Brain microvascular endothelial cell (primary cell): ENCODE measurements around the gene PPFIBP2.

Experiments used
- DNase-seq: peaks from one replicate; pipeline ENCODE4 v3.0.0-alpha.2; 2020
- H3K27ac ChIP-seq: fragments of 250-450 bp; sonication (Bioruptor Pico); 2 replicates; pipeline ENCODE4 v1.5.1; 2020; ENCODE audit warnings: mild to moderate bottlenecking, moderate library complexity
- H3K27me3 ChIP-seq: fragments of 250-450 bp; sonication (Bioruptor Pico); replicated peaks from 2 replicates; pipeline ENCODE4 v1.5.1; 2020; ENCODE audit warnings: mild to moderate bottlenecking
- H3K36me3 ChIP-seq: fragments of 250-450 bp; sonication (Bioruptor Pico); replicated peaks from 2 replicates; pipeline ENCODE4 v1.5.1; 2020; ENCODE audit warnings: mild to moderate bottlenecking
- H3K4me3 ChIP-seq: 2 replicates; pipeline ENCODE4 v1.5.1; 2011; ENCODE audit warnings: low read depth, mild to moderate bottlenecking, control low read depth, low read length, moderate library complexity
- in situ Hi-C: cut with HindIII; loops from 2 replicates; pipeline ENCODE4 v1.10.0; 2017; ENCODE audit warnings: low sequenced_read_pairs, low pct_ligation_motif_present
- TF ChIP-seq, protein P1 (sequence below): IDR thresholded peaks from 2 replicates; pipeline ENCODE4 v1.5.1; 2011; ENCODE audit warnings: low read depth, mild to moderate bottlenecking, moderate library complexity, low read length, control low read depth, inconsistent platforms; ENCODE audit errors: missing control alignments

PPFIBP2 gene

GRCh38 chr11:7518811-7519562 lies 5.2 kb downstream of the PPFIBP2 start:
- peaks cover 11% of the 10 kb centered on the region for H3K27me3 ChIP-seq
- in situ Hi-C loops, result no loop called here
- H3K4me3 ChIP-seq, result no peak overlapping the region
- no peak for DNase-seq
- H3K27ac ChIP-seq, result no peak overlapping the region
- no peaks in the 10 kb centered on the region for H3K36me3 ChIP-seq
- TF ChIP-seq, protein P1, sequence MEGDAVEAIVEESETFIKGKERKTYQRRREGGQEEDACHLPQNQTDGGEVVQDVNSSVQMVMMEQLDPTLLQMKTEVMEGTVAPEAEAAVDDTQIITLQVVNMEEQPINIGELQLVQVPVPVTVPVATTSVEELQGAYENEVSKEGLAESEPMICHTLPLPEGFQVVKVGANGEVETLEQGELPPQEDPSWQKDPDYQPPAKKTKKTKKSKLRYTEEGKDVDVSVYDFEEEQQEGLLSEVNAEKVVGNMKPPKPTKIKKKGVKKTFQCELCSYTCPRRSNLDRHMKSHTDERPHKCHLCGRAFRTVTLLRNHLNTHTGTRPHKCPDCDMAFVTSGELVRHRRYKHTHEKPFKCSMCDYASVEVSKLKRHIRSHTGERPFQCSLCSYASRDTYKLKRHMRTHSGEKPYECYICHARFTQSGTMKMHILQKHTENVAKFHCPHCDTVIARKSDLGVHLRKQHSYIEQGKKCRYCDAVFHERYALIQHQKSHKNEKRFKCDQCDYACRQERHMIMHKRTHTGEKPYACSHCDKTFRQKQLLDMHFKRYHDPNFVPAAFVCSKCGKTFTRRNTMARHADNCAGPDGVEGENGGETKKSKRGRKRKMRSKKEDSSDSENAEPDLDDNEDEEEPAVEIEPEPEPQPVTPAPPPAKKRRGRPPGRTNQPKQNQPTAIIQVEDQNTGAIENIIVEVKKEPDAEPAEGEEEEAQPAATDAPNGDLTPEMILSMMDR, result no peak

GRCh38 chr11:7520011-7520942 lies 6.5 kb downstream of the PPFIBP2 start:
- in situ Hi-C loops, result no loop called here
- DNase-seq, result no peak
- H3K27ac ChIP-seq, result no peak overlapping the region
- H3K4me3 ChIP-seq, result no peak overlapping the region
- TF ChIP-seq, protein P1, result no peak
- peaks cover 2% of the 10 kb centered on the region for H3K27me3 ChIP-seq
- no peaks in the 10 kb centered on the region for H3K36me3 ChIP-seq

- Histone ChIP-seq H3K27me3 (no peaks in the 10 kb centered on the region), H3K27ac (no peak overlapping the region), H3K4me3 (no peak overlapping the region), H3K36me3 (no peaks in the 10 kb centered on the region)
- no peak for DNase-seq
- TF ChIP-seq, protein P1, result no peak
- in situ Hi-C loops, result no loop called here
Observed at GRCh38 chr11:7520981-7521487, 7.2 kb downstream of the PPFIBP2 start.

DNA sequence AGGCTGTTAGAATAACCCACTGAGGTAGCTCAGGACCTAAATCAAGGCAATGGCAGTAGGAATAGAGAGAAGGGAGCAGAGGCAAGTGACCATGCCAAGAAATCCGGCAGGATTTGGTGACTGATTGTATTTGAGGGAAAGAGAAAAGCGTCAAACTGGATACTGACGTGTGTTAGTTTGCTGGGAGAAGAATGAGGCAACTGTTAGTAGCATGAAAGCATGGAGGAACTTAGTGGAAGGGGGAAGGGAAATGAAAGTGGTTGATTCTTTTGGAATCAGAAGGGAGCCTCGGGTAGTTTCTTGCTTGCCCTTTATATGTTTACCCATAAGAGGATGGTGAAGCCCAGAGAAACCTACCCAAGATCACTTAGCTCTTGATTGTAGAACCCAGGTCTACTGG lies 8.3 kb downstream of the PPFIBP2 start:
- H3K36me3 ChIP-seq, result no peaks in the 10 kb centered on the region
- in situ Hi-C loops, result no loop called here
- H3K4me3 ChIP-seq, result no peak overlapping the region
- DNase-seq, result no peak
- no peaks in the 10 kb centered on the region for H3K27me3 ChIP-seq
- TF ChIP-seq, protein P1, result no peak
- no peak overlapping the region for H3K27ac ChIP-seq

- Histone ChIP-seq H3K4me3 (no peak overlapping the region), H3K27me3 (no peaks in the 10 kb centered on the region), H3K27ac (no peak overlapping the region), H3K36me3 (no peaks in the 10 kb centered on the region)
- in situ Hi-C loops, result no loop called here
- no peak for DNase-seq
- TF ChIP-seq, protein P1, result no peak
Observed at GRCh38 chr11:7522546-7522945, 8.7 kb downstream of the PPFIBP2 start.
